Stimulated activated CD8-positive, alpha-beta memory T cell treated with anti-CD3 and anti-CD28 coated beads, Interleukin-7, amount 100 ng/mL, for 24 hours (primary cell): Measurements from ENCODE around the gene MRPS26.
"Not testable (repeated sequence)": the region's sequence is repeated elsewhere in the genome, so short reads cannot be mapped to it uniquely, and the experiment has no call there.

Experiments
- DNase-seq: peaks from one replicate; pipeline ENCODE4 v3.0.0-alpha.2; 2020; ENCODE audit warnings: low read depth

The MRPS26 gene

DNA sequence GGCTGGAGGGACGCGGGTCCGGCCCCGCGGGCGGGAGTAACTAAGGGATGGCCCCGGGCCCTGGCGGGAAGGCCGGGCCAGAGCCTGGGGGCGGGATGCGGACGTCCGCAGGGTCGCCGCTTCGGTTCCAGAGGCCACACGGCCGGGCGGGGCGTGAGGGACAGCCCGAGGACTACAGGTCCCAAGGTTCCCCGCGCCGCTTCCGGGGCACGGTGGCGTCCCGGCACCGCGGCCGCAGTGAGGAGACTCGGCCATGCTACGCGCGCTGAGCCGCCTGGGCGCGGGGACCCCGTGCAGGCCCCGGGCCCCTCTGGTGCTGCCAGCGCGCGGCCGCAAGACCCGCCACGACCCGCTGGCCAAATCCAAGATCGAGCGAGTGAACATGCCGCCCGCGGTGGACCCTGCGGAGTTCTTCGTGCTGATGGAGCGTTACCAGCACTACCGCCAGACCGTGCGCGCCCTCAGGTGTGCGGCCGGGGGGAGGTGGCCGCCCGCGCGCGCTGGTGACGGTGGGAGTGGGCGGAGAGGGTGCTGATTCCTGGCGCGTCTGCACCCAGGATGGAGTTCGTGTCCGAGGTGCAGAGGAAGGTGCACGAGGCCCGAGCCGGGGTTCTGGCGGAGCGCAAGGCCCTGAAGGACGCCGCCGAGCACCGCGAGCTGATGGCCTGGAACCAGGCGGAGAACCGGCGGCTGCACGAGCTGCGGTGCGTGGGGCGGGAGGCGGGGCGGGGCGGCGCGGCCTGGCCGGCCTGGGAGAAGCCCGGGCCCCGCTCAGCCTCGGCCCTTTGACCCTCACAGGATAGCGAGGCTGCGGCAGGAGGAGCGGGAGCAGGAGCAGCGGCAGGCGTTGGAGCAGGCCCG is at the start of gene MRPS26:
MRPS26 (plus strand) TSS at position 237 of the 861 bp plus-strand sequence; CDS start at position 254, 17 bp downstream.
- peak; percentile 58 for DNase-seq

DNA sequence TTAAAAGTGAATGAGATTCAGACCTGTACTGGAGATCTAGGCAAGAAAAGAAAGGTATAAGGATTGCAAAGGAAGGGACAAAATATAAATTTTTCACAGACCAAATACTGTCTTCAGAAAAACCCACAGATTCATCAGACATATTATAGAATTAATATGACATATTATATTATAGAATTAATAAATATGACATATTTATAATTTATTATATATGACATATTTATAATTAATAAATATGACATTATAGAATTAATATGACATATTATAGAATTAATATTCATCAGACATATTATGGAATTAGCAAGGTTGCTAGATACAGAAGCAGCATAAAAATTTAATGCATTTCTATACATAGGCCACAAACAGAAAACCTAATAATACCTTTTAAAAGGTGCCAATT is 47.1 kb upstream of the MRPS26 start:
- DNase-seq, result no peak

DNA sequence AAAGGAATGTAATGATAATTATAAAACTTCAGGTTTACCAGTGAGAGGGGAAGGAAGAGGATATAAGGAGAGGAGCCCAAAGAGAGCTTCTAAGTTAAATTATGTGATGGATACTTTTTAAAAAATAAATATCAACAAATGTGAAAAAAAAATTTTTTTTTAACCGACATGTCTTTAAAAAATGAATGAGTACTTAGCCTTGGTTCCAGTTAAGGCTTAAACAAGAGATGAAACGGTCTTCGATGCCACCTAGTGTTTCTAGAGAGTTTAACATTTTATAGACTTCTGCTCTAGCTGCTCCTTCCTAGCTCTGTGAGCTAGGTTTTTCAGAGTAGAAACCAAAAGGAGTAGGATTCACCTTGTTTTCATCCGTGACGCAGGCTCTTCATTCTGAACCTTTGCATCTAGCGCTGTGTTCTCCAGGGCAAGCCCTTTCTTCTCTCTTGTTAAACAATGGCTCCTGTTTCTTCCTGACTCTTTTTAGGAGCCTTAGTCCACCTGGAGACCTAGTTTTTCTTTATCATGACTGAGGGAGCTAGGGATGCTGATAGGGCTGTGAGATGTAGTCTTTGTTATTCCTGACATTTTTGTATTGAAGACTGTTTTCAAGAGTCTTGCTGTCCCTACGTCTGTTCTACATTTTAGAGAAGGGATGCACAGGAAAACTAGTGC is 44.9 kb upstream of the MRPS26 start:
- DNase-seq, result no peak

DNA sequence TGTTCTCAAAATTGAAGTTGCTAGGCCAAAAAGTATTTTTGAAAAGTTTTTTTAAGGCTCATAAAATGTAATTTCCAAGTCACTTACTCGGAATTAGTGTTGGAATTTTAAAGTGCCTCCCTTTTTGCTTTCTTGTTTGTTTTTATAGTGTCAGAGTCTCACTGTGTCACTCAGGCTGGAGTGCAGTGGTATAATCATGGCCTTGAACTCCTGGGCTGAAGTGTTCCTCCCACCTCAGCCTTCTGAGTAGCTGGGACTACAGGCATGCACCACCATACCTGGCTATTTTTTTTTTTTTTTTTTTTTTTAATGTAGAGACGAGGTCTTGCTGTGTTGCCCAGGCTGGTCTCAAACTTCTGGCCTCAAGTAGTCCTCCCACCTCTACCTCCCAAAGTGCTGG is 42.4 kb upstream of the MRPS26 start:
- DNase-seq, result no peak

DNA sequence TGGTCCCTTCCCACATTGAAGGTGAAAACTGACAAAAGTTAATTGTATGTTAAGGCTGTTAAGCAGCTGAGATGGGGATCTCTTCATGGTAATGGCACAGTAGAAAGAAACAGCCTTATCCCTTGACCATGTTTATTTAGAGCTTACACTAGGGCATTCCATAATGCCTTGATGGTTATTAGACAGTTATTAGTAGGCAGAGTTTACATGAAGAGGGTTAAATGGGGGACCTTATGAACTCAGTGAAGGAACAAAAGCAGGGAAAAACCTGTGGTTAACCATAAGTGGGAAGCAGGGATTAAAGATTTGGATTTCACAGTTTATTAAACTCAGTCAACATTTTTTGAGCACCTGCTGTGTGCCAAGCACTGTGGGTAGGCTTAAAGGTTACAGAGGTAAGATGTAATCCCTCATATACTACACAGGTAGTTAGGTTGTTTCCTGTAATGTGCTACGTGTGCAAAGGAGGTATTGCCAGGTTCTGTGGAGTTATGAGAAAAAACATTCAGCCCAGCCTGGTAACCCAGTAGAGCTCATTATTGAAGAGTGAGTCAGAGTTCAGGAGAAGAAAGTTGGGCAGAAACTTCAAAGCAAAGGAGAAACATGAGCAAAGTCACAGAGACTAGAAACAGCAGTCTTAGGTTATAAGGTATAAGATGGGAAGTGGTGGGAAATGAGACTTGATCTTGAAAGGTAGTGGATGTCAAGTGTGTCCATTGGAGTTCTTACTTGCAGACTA is 34.7 kb upstream of the MRPS26 start:
- no peak for DNase-seq

DNA sequence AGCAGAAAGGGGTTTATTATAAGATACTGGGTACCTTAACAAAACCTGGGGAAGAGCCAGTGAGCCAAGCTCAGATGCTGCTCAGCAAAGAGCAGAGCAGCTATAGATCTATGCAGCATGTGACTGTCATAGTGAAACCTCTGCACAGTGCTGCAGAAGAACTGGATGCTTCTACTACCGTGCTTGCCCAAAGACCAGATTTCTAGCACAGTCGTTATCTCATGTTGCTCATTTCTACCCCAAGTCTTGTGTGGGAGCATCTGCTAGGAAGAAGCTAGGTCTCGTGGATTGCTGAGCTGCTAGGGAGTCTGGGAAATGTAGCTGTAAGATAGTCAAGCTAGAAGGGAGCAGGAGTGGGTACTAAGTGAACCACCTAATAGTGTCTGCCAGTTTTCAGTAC is 34.1 kb upstream of the MRPS26 start:
- DNase-seq, result no peak

DNA sequence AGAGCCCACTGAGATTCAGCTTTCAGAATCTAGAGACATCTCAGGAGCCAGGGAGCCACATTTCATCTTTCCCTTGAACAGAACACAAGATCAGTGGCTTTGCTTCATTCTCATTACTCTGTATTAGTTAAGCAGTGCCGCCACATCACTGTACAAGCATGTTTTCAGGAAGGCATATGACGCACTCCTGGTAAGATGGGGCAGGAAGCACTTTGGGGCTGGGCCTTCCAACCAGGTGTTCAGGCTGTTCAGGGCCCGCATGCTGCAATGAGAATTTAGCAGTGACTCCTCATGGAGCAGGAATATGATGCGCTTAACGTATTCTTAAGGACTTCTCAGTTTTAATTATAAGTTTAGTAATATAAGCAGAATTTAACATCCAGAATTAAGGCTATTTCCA is 32.1 kb upstream of the MRPS26 start:
- DNase-seq, result no peak

DNA sequence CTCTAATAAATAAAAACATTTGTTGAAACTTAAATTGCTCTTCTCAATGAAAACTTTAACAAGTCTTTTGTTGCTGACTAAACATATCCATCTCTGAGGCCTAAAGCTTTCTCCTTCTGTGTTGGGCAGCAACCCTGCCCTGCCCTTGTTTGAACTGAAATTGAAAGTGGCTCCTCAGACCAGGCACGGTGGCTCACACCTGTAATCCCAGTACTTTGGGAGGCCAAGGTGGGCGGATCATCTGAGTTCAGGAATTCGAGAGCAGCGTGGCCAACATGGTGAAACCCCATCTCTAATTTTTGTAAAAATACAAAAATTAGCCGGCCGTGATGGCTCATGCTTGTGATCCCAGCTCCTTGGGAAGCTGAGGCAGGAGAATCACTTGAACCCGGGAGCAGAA is 31.7 kb upstream of the MRPS26 start:
- no peak for DNase-seq

DNA sequence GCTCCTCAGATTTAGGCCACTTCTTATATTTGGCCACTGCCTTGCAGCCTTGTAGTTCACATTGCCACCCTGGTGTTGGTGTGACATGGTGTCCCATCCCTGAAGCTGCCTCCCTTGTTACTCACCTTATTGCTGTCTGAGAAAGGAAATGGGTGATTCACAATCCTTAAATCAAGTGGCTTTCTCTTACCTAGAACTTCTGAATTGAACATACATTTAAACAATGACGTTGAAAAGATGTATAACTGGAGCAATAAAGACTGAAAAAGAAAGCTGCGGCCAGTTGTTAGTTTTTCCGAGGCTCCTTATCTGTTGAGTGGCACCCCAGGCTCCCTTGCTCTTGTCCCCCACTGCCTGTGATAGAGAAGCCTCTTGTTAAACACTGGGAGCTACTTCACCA is 31.2 kb upstream of the MRPS26 start:
- no peak for DNase-seq

DNA sequence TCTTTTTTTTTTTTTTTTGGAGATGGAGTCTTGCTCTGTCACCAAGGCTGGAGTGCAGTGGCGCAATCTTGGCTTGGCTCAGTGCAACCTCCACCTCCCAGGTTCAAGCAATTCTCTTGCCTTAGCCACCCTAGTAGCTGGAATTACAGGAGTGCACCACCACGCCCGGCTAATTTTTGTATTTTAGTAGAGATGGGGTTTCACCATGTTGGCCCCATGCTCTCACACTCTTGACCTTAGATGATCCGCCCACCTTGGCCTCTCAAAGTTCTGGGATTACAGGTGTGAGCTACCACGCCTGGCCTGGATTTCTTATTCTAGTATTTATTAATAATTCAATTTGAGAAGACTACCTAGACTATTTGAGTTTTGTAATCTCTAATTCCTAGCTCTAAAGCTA is 30.6 kb upstream of the MRPS26 start:
- DNase-seq, result not testable (repeated sequence)

DNA sequence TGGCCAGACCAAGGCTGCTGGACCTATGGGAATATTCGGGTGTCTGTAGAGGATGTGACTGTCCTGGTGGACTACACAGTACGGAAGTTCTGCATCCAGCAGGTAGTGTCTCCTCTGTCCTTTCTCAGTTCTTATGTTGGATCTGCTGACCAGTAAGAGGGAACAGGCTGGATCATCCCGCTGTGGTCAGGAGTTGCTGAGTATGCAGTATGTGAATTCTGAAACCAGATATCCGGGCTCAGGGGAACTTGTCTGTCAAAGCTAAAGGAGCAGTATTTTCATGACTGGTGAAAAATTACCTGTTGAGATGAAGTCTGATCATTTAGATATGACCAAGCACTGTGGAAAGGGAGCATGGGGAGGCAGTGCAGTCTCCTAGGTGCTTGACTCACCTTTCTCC is 24.5 kb upstream of the MRPS26 start:
- no peak for DNase-seq

DNA sequence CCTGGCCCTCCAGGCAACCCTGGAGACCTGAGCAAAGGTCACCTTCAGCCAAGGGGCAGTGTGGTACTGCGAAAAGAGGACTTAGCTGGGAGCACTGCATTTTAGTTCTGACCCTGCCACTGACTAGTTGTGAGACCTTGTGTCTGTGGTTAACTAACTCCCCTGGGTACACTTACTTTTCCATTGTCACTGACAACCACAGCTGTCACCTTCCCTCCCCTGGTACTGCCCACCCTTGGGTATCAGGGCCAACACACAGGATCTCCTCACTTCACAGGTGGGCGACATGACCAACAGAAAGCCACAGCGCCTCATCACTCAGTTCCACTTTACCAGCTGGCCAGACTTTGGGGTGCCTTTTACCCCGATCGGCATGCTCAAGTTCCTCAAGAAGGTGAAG is 24.1 kb upstream of the MRPS26 start:
- no peak for DNase-seq

DNA sequence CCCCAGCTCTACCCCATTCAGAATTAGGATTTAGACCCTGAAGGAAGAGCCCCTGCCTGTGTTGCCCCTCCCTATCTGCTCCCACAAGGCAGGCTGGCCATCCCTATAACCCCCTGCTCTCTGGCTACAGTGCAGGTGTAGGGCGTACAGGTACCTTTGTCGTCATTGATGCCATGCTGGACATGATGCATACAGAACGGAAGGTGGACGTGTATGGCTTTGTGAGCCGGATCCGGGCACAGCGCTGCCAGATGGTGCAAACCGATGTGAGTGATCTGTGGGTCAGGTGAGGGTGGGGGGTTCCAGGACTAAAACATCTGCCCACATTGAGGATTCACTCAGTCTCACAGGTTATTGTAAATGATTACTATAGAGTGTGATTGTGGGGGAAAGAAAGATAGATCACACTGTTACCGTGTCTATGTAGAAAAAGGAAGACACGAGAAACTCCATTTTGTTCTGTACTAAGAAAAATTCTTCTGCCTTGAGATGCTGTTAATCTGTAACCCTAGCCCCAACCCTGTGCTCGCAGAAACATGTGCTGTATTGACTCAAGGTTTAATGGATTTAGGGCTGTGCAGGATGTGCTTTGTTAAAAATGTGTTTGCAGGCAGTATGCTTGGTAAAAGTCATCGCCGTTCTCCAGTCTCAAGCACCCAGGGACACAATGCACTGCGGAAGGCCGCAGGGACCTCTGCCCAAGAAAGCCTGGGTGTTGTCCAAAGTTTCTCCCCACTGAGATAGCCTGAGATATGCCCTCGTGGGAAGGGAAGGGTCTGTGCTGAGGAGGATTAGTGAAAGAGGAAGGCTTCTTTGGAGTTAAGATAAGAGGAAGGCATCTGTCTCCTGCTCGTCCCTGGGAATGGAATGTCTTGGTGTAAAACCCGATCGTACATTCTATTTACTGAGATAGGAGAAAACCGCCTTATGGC is 23.0 kb upstream of the MRPS26 start:
- DNase-seq, result not testable (repeated sequence)

DNA sequence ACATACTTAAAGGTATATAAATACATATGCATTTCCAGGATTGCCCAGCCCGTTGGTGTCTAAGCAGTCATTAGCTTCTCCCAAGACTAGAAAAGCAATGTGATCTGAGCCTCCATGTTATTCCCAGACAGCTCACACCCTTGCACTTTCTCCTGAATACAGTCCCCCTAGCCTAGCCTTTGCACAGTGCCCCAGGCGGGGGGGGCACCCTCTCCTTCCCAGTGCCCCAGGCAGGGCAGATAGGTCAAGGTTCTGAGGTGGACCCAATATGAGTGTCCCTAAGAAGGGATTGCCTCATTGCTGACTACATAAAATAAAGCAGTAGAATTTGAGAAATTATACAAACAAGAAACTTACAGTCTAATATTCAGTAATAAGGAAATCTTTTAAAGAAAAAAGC is 17.9 kb upstream of the MRPS26 start:
- DNase-seq, result no peak

DNA sequence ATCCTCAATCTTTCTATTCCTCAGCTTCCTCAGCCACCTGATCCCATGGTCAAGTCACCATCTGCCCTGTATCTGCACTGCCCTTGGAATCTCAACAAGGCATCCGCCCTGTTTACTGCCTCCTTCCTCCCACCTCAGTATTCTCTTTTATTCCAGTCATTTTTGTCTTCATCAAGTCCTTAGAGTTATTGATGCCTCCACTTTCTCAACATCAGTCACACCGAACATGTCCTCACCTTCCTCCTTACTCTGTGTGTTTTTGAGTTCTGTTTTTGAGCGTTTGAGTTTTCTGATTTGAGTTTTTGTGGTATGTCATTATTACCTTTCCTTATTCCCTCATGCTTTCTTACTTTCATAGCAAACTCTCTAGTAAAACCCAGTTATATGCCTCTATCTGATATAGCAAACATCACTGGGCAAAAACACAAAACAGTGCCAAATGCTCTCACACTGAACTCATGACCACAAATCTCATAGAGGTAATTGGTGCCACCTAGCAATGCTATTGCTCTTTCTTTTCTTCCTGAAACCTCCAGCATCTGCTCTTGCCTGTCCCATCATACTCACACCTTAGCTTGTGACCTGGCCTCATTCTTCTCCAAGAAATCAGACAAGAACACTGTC is 14.2 kb upstream of the MRPS26 start:
- DNase-seq, result no peak

DNA sequence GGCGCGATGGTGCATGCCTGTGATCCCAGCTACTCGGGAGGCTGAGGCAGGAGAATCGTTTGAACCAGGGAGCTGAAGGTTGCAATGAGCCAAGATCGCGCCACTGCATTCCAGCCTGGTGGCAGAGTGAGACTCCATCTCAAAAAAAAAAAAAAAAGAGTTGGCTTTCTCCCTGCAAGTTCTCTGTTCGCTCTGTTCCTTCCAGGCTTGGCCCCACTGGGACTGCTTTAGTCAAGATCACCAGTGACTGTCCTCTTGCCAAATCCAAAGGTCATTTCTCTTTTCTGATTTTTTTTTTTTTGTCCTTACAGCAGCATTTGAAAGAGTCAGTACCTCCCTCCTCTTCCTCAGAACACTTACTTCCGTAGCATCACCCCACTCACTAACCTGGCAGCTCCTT is 13.2 kb upstream of the MRPS26 start:
- no peak for DNase-seq

DNA sequence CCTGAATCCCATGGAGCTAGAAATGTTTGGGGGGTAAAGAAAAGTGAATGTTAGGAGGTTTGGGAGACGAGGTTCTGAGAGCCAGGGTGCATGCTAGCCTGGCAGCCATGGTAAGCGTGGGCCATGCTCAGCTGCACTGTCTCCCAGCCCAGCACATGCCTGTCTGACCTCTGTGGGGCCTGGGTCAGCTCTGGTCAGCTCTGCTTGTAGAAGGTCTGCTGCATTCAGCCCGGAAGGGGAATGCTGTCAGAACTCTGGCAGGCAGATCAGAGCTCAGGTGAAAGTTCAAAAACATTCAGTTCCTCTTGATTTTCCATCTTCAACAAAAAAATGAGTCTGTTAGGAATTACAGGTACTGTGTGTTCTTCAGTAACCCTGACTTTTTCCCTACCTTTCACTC is 8.2 kb upstream of the MRPS26 start:
- no peak for DNase-seq

DNA sequence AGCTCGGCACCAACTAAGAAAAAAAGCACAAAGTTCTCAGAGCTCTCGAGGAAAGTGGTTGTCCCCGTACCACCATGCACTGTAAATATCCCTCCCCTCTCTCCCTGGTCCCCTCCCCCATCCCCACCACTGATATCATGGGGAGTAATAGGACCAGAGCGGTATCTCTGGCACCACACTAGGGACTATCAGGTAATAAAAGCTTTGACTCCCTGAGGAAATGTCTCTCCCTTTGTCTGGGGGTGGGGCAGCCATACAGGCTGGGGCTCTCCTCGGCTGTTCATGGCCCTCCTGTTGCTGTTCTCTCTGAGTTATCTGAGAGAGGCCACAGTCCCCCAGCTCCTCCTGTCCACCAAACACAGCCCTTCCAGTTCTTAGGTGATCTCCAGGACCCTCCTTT is 7.4 kb upstream of the MRPS26 start:
- no peak for DNase-seq

DNA sequence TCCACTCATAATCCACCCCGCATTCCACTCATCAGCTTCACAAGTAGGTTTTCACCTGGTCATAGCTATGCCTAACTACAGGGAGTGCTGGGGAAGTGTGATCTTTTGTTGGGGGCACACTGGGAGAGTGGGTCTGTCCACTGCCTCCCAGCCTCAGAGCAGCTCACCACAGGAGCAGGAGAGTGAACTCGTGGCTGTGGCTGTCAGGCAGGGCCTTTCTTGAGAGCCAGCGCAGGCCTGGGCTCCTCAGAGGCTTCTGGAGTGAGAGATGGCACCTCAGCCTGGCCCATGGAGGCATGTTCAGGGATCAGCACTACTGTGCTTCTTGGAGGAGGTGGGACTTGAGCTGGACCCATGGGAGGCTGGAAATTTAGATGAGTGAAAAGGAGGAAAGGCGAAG is 6.4 kb upstream of the MRPS26 start:
- DNase-seq, result no peak

DNA sequence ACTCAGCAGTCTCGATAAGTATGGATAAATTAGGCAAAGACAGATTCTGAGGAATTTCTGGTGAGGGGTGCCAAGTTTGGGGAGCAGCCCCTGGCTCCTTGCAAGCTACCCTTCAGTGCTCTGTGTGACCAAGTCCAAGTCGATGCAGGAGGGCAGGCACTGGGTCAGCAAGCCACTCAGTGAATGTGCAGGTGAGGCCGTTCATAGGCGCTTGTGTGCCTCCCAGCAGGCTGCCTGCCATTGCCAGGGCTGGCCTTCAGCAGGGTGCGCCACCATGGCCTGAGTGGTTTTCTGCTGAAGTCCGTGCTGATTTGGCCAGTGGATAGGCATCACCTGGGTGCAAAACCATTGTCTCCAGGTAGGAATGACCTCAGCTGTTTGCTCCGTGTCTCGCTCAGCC is 5.8 kb upstream of the MRPS26 start:
- DNase-seq, result no peak

DNA sequence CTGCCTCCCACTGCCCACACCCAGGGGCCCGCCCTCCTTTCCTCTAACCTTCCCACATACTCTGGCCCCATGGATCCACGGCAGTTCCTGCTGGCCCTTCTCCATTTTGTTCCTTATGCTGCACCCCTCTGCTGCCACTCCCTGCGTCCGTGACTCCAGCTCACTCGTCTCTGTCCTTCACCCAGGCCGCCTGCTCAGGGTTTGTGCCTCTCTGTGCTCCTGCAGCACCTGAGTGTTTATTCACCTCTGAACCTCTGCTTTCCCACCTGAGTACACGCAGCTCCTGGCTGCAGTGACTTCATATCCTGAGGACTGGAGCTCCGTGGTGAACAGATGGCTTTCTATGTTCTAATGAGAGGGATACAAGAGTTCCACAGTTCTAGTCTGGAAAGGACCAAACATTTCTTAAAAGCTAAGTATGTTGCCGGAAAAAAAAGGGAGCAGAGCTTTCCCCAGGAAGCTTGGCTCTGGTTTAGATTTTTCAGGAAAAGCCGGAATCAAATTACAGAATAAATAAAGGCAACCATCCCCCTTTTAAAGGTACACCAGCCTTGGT is 3.9 kb upstream of the MRPS26 start:
- no peak for DNase-seq
